Cardiac muscle cell (in vitro differentiated cells and primary cell): ENCODE data around the gene LNX1. TPM values are rescaled to one million over a fixed set of nuclear protein-coding genes. Genes with fewer than 3 reads are reported as not detected.

Source experiments
- DNase-seq, 2 donors: peaks; one replicate each; pipeline versions ENCODE4 v3.0.0 to v3.0.0-alpha.2; 2010 to 2017; ENCODE audit warnings: low read depth in 1 of 2, low spot score in 1 of 2
- H3K27ac ChIP-seq: fragments of 200-600 bp; sonication (generic); 2 replicates; pipeline ENCODE4 v1.5.1; 2016
- H3K27me3 ChIP-seq: fragments of 200-600 bp; sonication (generic); 2 replicates; pipeline ENCODE4 v1.6.0; 2016; ENCODE audit warnings: control low read depth
- H3K36me3 ChIP-seq: fragments of 200-600 bp; sonication (generic); 2 replicates; pipeline ENCODE4 v1.5.1; 2016; ENCODE audit warnings: control low read depth
- H3K4me1 ChIP-seq: fragments of 200-600 bp; sonication (generic); 2 replicates; pipeline ENCODE4 v1.8.1; 2017; ENCODE audit warnings: low read depth, mild to moderate bottlenecking, mixed run types
- H3K4me3 ChIP-seq: fragments of 200-600 bp; sonication (generic); 2 replicates; pipeline ENCODE4 v1.5.1; 2016; ENCODE audit warnings: mild to moderate bottlenecking
- H3K9me3 ChIP-seq: fragments of 200-600 bp; sonication (generic); 2 replicates; pipeline ENCODE4 v1.5.1; 2017; ENCODE audit warnings: low read depth, mild to moderate bottlenecking, control low read depth
- polyA plus RNA-seq: library from polyadenylated mRNA; unstranded; fragments of >200 nt; fragmentation: Nextera tagmentation; extraction: Ambion mirVana; gene quantifications from 2 replicates; pipeline ENCODE4 v1.2.1, GENCODE V29; 2016
- total RNA-seq: library from RNA; depleted of rRNA; stranded (reverse); fragments of >200 nt; gene quantifications from 2 replicates; pipeline ENCODE4 v1.2.3, GENCODE V29; 2016
- TF ChIP-seq, protein P1 (sequence below): IDR thresholded peaks from 2 replicates; pipeline ENCODE4 v1.5.1; 2012; ENCODE audit warnings: low read depth, mild to moderate bottlenecking, low read length

LNX1 gene
- total and polyA plus RNA-seq, 2 experiments from 2014 or later = 1.1 to 2.0 TPM

DNA sequence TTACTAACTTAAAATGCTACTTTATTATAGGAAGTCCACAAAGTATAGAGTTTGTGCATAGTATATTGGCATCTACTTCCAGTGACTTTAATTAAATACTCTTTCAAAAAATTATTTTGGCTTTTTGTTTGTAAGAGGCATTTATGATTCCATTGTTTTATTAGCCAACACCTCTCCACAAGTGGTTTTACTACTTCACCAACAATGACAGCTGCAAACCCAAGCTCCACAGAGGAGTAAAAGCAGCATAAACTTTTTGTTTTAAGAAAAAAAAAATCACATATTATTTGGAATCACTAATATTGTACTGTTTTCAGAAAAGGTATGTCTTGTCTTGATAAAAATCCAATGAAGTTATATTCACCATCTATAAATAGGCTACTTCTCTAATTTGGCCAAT is 125.4 kb downstream of the LNX1 start:
- DNase-seq = no peak
- TF ChIP-seq, protein P1, sequence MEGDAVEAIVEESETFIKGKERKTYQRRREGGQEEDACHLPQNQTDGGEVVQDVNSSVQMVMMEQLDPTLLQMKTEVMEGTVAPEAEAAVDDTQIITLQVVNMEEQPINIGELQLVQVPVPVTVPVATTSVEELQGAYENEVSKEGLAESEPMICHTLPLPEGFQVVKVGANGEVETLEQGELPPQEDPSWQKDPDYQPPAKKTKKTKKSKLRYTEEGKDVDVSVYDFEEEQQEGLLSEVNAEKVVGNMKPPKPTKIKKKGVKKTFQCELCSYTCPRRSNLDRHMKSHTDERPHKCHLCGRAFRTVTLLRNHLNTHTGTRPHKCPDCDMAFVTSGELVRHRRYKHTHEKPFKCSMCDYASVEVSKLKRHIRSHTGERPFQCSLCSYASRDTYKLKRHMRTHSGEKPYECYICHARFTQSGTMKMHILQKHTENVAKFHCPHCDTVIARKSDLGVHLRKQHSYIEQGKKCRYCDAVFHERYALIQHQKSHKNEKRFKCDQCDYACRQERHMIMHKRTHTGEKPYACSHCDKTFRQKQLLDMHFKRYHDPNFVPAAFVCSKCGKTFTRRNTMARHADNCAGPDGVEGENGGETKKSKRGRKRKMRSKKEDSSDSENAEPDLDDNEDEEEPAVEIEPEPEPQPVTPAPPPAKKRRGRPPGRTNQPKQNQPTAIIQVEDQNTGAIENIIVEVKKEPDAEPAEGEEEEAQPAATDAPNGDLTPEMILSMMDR = no peak

DNA sequence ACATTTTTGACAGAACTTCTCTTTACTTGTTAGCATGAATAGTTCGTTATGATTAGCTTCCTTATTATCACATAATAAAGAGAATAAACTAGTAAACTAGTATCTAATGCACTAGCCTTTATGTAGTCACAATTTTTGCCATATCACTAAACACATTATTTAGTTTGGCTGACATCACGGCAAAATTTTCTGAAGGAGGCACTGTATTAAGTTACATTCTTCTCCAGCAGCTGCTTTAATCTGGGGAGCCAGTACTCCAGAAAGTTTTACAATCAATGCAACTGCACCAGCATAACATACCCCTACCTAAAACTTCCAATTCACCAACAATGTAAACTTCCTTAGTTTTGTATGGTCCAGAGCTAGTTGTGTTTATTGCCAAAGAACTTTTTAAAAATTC is 126.0 kb downstream of the LNX1 start:
- TF ChIP-seq, protein P1 = no peak
- Histone ChIP-seq H3K9me3 (no peaks in the 10 kb centered on the region), H3K36me3 (peaks cover 17% of the 10 kb centered on the region), H3K27ac (no peak overlapping the region), H3K4me1 (no peaks in the 10 kb centered on the region), H3K27me3 (no peaks in the 10 kb centered on the region), H3K4me3 (no peak overlapping the region)
- peak in 1 of 2 donors; percentile 22 for DNase-seq

More for the DNA sequence above, 125.4 kb downstream of the LNX1 start:
- Histone ChIP-seq H3K4me3 (no peak overlapping the region), H3K9me3 (no peaks in the 10 kb centered on the region), H3K27me3 (no peaks in the 10 kb centered on the region), H3K27ac (no peak overlapping the region), H3K4me1 (no peaks in the 10 kb centered on the region), H3K36me3 (peaks cover 15% of the 10 kb centered on the region)

DNA sequence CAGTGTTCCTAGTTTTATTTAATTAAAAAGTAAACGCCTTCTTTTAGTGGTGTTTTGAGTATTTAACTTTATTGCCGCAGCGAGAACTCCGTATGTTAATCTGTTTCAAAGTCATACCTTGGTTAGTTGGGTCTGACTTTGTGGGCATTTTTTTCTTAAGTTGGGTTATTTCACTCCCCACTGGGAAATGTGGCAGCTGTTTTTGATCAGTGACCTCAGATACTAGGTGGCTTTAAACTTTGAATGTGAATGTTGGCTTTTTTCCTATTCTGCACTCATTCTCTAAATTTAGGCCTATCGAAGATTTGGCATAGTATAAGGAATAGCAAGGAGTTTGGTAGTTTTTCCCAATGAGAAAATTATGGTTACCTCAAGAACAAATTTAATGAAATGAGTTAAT is 127.9 kb downstream of the LNX1 start:
- Histone ChIP-seq H3K4me1 (peaks cover 7% of the 10 kb centered on the region), H3K27me3 (no peaks in the 10 kb centered on the region), H3K27ac (no peak overlapping the region), H3K9me3 (no peaks in the 10 kb centered on the region), H3K4me3 (no peak overlapping the region), H3K36me3 (peaks cover 20% of the 10 kb centered on the region)
- TF ChIP-seq, protein P1 = no peak
- DNase-seq = no peak

DNA sequence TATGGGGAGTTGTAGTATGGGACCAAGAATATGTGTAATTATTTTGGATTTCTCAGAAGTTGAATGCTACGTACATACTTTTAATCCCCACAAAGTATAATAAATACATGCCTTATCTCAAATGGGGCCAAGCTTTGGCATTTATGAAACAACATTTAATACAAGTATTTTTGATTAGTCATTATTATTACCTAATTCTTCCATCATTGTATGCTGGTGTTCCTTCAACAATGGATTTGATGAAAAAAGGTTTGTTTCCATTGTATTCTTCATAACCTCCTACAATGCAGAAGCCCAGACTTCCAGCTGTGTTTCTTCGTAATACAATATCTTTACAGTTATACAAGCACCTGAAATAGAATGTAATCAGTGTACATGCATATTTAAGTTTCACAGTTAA is 130.0 kb downstream of the LNX1 start:
- TF ChIP-seq, protein P1 = no peak
- Histone ChIP-seq H3K27me3 (no peaks in the 10 kb centered on the region), H3K9me3 (no peaks in the 10 kb centered on the region), H3K36me3 (peaks cover 20% of the 10 kb centered on the region), H3K4me3 (no peak overlapping the region), H3K4me1 (peaks cover 7% of the 10 kb centered on the region), H3K27ac (no peak overlapping the region)
- DNase-seq = peak in 1 of 2 donors; percentile 35

DNA sequence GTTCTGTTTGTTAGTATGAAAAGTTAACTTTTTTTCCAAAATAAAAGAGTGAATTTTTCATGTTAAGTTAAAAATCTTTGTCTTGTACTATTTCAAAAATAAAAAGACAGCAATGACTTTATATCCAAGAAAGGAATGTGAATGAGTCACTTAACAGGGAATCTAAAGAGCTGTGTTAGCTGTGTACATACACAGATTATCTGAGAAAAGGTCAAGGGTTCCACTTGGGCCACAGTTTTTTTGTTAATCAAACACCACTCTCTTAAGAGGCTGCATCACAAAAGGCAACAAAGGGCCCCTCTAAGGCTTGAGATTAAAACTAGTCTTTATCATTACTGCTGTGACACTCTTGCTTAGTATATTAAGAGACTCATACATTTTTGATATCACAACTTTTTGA is 131.7 kb downstream of the LNX1 start:
- Histone ChIP-seq H3K27ac (no peak overlapping the region), H3K4me1 (peaks cover 7% of the 10 kb centered on the region), H3K4me3 (no peak overlapping the region), H3K36me3 (peaks cover 22% of the 10 kb centered on the region), H3K27me3 (no peaks in the 10 kb centered on the region), H3K9me3 (no peaks in the 10 kb centered on the region)
- peak; percentile 59 to 79 for DNase-seq
- TF ChIP-seq, protein P1 = no peak

DNA sequence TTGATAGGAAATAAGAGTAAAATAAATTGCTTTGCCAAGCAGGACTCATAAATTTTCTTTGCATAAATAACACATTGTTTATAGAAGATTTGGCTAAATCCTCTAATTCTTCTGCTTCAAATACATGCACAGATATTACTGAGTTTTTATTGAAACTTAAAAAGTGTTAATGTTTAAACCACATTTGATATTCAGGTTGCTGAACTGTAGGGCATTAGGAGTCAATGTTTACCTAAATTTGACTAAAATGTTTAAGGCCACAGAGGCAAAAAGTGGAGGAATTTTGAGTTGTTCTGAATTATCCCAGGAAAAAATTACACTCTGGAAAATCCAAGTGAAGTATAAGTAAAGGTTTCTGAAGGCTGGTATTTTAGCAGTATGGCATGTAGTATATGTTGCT is 135.1 kb downstream of the LNX1 start:
- Histone ChIP-seq H3K4me3 (no peak overlapping the region), H3K27ac (no peak overlapping the region), H3K9me3 (no peaks in the 10 kb centered on the region), H3K4me1 (peaks cover 7% of the 10 kb centered on the region), H3K27me3 (no peaks in the 10 kb centered on the region), H3K36me3 (peaks cover 28% of the 10 kb centered on the region)
- DNase-seq = no peak
- TF ChIP-seq, protein P1 = no peak
